HG02798 (cell line): Measurements from ENCODE around the gene PSMB1.
"Not testable (repeated sequence)": the region's sequence is repeated elsewhere in the genome, so short reads cannot be mapped to it uniquely, and the experiment has no call there.

ENCODE experiments used
- ATAC-seq: cut with Tn5 transposase; IDR thresholded peaks from one replicate; pipeline ENCODE4 v1.9.1; 2021; ENCODE audit warnings: mild to moderate bottlenecking; ENCODE audit not compliant: unreplicated experiment, poor library complexity

The PSMB1 gene

GRCh38 chr6:170505306-170505705 is 47.8 kb downstream of the PSMB1 start:
- no peak for ATAC-seq

- no peak for ATAC-seq
Observed at GRCh38 chr6:170504479-170504878, 48.6 kb downstream of the PSMB1 start.

GRCh38 chr6:170503414-170503761 is 49.7 kb downstream of the PSMB1 start:
- no peak for ATAC-seq

- ATAC-seq, result not testable (repeated sequence)
Observed at GRCh38 chr6:170502733-170503413, 50.2 kb downstream of the PSMB1 start.

GRCh38 chr6:170502268-170502667 is 50.8 kb downstream of the PSMB1 start:
- ATAC-seq, result not testable (repeated sequence)

GRCh38 chr6:170500955-170501590 is 52.0 kb downstream of the PSMB1 start:
- ATAC-seq, result no peak

- no peak for ATAC-seq
Observed at GRCh38 chr6:170497841-170498301, 55.2 kb downstream of the PSMB1 start.

- ATAC-seq, result no peak
Observed at GRCh38 chr6:170493354-170493753, 59.8 kb downstream of the PSMB1 start.

- no peak for ATAC-seq
Observed at GRCh38 chr6:170490259-170490658, 62.8 kb downstream of the PSMB1 start.

GRCh38 chr6:170489836-170490235 is 63.3 kb downstream of the PSMB1 start:
- ATAC-seq, result no peak

GRCh38 chr6:170487707-170488329 is 65.3 kb downstream of the PSMB1 start:
- ATAC-seq, result no peak

- no peak for ATAC-seq
Observed at GRCh38 chr6:170485159-170485558, 67.9 kb downstream of the PSMB1 start.
